ENCODE data around the gene TJAP1.

DNA sequence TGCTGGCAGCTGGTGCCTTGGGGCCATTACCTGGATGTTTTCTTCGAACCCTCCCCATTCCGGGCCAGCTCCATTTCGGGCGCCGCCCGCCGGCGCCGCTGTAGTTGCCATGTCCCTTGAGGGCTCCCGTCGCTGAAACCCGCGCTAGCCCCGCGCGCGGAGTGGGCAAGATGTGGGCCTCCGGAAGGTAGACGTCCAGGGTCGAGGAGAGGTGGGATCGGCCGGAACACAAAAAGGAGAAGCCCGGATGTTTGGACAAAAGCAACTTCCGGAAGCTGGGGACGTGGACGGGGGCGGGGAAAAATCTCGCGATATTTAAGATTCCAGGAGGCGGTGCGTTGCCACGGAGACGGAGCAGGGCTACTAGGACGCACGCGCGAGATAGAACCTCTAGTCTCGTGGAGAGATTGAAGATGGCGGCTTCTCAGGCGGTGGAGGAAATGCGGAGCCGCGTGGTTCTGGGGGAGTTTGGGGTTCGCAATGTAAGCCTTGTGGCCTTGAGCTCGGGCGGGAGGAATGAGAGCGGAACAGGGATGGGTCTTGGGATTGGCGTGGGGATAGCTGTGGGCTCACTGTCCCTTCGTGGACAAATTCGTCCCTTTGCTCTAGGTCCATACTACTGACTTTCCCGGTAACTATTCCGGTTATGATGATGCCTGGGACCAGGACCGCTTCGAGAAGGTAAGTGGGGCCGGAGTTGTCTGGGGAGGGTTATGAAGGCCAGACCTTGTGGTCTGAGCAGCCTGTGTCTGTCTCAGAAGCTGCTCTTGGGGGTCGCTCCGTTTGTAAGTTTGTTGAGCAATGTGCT is 39.5 kb downstream of the TJAP1 start, which contains the start of the genes POLR1C and YIPF3:
- TF ChIP-seq, protein P1, sequence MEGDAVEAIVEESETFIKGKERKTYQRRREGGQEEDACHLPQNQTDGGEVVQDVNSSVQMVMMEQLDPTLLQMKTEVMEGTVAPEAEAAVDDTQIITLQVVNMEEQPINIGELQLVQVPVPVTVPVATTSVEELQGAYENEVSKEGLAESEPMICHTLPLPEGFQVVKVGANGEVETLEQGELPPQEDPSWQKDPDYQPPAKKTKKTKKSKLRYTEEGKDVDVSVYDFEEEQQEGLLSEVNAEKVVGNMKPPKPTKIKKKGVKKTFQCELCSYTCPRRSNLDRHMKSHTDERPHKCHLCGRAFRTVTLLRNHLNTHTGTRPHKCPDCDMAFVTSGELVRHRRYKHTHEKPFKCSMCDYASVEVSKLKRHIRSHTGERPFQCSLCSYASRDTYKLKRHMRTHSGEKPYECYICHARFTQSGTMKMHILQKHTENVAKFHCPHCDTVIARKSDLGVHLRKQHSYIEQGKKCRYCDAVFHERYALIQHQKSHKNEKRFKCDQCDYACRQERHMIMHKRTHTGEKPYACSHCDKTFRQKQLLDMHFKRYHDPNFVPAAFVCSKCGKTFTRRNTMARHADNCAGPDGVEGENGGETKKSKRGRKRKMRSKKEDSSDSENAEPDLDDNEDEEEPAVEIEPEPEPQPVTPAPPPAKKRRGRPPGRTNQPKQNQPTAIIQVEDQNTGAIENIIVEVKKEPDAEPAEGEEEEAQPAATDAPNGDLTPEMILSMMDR (IDR thresholded peaks at IDR 0.05; ENCODE audit: low read depth, low read length) = no peak
- TF ChIP-seq EZH2phosphoT487 (IDR thresholded peaks at IDR 0.05; ENCODE audit: low read depth) = no peak
